Stomach (tissue), 4 donors: ENCODE data around the gene OGFR.

Experiments
- POLR2A ChIP-seq, 4 donors: fragments of 450-650 bp; IDR thresholded peaks; one replicate each; pipeline ENCODE4 v1.6.1; 2016; ENCODE audit warnings: antibody characterized with exemption in 4 of 4, control low read depth in 2 of 4, mild to moderate bottlenecking in 1 of 4, moderate library complexity in 1 of 4
- TF ChIP-seq, protein P1 (sequence below), 7 experiments: fragments of 450-650 bp in 4 of 7; fragments of 200-600 bp in 3 of 7; sonication (generic) in 3 of 7; IDR thresholded peaks; one replicate each; pipeline ENCODE4 v1.5.1; 2016 to 2019; ENCODE audit warnings: antibody characterized with exemption in 7 of 7, control low read depth in 2 of 7, mild to moderate bottlenecking in 1 of 7

DNA sequence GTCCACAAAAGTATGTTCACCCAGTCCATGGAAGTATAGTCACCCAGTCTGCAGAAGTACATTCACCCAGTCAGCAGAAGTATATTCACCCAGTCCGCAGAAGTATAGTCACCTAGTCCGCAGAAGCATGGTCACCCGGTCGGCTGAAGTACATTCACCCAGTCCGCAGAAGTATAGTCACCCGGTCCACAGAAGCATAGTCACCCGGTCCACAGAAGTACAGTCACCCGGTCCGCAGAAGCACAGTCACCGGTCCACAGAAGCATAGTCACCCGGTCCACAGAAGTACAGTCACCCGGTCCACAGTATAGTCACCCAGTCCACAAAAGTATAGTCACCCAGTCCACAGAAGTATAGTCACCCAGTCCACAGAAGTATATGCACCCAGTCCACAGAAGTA, 48.2 kb downstream of the OGFR start:
- no peak for TF ChIP-seq POLR2A (IDR thresholded peaks at IDR 0.05)
- TF ChIP-seq, protein P1, sequence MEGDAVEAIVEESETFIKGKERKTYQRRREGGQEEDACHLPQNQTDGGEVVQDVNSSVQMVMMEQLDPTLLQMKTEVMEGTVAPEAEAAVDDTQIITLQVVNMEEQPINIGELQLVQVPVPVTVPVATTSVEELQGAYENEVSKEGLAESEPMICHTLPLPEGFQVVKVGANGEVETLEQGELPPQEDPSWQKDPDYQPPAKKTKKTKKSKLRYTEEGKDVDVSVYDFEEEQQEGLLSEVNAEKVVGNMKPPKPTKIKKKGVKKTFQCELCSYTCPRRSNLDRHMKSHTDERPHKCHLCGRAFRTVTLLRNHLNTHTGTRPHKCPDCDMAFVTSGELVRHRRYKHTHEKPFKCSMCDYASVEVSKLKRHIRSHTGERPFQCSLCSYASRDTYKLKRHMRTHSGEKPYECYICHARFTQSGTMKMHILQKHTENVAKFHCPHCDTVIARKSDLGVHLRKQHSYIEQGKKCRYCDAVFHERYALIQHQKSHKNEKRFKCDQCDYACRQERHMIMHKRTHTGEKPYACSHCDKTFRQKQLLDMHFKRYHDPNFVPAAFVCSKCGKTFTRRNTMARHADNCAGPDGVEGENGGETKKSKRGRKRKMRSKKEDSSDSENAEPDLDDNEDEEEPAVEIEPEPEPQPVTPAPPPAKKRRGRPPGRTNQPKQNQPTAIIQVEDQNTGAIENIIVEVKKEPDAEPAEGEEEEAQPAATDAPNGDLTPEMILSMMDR (IDR thresholded peaks at IDR 0.05) = no peak
